ENCODE data around the gene FAM47E.

Gene FAM47E

DNA sequence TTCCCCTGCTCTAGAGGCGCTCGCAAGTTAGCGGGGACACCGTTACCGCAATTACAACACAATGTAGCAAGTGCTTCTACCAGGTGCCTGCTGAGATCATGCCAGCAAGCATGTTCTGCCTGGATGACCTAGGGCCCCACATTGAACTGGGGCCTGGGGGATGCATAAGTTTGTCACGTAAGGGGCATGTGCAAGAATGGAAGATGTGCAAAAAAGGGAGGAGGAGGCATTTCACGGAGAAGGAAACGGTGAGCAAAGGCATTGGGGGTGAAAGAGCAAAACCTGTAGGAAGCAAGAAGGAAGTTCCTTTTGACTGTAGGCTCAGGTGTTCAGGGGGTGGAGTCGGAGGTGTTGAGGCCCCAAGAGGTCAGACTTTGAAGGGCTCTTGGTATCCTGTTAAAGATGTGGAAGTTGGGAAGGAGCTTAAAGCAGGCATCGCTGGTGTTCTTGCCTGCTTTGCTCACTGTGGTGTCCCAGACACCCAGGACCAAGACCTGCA, 37.3 kb upstream of the FAM47E start:
- peak overlapping the region; percentile 97 for H3K27ac ChIP-seq
- TF ChIP-seq, protein P1, sequence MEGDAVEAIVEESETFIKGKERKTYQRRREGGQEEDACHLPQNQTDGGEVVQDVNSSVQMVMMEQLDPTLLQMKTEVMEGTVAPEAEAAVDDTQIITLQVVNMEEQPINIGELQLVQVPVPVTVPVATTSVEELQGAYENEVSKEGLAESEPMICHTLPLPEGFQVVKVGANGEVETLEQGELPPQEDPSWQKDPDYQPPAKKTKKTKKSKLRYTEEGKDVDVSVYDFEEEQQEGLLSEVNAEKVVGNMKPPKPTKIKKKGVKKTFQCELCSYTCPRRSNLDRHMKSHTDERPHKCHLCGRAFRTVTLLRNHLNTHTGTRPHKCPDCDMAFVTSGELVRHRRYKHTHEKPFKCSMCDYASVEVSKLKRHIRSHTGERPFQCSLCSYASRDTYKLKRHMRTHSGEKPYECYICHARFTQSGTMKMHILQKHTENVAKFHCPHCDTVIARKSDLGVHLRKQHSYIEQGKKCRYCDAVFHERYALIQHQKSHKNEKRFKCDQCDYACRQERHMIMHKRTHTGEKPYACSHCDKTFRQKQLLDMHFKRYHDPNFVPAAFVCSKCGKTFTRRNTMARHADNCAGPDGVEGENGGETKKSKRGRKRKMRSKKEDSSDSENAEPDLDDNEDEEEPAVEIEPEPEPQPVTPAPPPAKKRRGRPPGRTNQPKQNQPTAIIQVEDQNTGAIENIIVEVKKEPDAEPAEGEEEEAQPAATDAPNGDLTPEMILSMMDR (conservative IDR thresholded peaks at IDR 0.05), result no peak
- TF ChIP-seq ZFX (IDR thresholded peaks at IDR 0.05), result no peak; the same call in 1 of the 2 replicates

DNA sequence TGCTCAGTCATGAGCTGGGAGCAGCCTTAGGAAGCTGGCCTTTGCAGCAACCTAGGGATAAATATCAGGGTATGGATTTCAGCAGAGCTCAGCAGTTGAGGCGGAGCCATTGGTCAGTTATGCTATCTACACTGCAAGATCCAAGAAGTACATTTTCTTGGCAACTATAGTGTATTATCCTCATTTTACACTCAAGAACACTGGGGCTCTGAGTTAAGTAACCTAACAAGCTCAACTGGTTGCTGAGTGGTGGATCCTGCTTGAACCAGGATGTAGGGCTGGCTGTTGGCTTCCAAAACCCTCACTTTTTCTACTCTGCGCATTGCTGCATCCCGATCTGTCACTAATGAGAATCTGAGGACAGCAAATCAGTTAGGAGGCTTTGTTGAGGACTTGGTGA, 36.4 kb upstream of the FAM47E start:
- TF ChIP-seq, protein P1 (conservative IDR thresholded peaks at IDR 0.05), result no peak
- no peak for TF ChIP-seq ZFX (IDR thresholded peaks at IDR 0.05)
- H3K27ac ChIP-seq, result peak overlapping the region; percentile 97

- TF ChIP-seq ZFX (IDR thresholded peaks at IDR 0.05), result no peak
- TF ChIP-seq, protein P1 (conservative IDR thresholded peaks at IDR 0.05), result no peak
- H3K27ac ChIP-seq, result peak overlapping the region; percentile 97
Observed at GRCh38 chr4:76216524-76216923, 35.0 kb upstream of the FAM47E start.

DNA sequence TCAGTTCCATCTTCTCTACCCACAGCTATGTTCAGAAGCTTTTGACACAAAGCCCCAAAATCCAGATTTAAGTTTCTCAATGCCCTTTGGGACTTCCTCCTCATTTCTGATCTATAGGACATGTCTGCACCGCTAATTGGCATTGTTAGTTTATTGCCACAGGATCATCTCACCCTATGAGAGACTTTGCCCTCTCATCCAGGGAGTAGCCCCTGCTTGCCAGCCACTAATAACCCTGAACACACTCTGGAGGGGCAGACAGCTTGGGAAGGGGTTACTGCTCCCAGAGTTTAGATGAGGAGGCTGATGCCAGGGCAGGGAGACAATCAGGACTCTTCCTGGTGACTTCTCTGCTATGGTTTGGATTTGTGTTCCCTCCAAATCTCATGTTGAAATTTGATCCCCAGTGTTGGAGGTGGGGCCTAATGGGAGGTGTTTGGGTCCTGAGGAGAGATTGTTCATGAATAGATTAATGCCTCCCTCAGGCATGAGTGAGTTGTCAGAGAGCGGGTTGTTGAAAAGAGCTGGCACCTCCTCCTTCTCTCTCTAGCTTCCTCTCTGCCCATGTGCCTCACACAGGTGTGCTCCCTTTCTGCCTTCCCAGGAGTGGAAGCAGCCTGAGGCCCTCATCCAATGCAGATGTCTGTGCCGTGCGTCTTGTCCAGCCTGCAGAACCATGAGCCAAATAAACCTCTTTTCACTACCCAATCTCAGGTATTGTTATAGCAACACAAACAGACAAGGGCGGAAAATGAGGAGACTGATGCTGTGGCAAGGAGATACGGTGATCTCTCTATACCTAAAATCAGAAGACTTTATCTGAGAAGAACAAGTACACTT, 34.3 kb upstream of the FAM47E start:
- TF ChIP-seq, protein P1 (conservative IDR thresholded peaks at IDR 0.05), result no peak
- no peak for TF ChIP-seq ZFX (IDR thresholded peaks at IDR 0.05)
- H3K27ac ChIP-seq, result peak overlapping the region; percentile 97

DNA sequence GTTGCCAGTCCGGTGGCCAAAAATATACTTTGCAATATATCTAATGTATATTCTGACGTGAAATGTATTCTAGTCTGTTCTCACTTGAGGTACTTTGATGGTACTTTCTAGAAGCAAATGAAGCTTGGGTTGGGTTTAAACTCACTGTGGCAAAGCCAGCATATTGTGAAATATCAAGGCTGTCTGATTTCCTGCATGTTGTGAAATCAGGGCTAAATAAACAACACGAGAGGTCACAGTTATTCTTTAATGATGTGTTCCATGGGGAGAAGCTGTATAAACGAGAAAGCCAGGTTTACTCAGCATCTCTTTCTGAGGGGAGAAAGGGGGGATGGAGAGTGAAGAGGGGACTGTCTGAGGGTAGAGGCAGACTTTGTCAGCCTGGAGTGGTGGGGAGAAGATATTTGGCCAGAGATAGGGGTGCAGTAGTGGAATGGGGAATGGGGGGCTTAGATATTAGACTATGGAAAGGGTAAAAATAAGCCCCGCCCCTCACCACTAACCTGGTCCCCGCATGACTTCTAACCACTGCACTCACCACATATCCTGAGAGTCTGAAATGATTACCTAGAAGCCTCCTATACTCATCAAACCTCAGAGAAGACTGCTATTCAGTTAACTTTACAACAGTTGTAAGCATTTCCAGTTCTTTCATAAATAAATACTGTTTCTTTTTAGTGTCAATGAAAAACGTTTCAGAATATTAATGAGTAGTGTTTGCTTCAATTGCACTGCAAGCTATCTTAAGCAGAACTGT, 32.0 kb upstream of the FAM47E start:
- H3K27ac ChIP-seq, result peak overlapping the region; percentile 39; the same call in 1 of the 2 replicates
- TF ChIP-seq, protein P1 (conservative IDR thresholded peaks at IDR 0.05), result no peak
- no peak for TF ChIP-seq ZFX (IDR thresholded peaks at IDR 0.05)

- no peak overlapping the region for H3K27ac ChIP-seq
- TF ChIP-seq, protein P1 (conservative IDR thresholded peaks at IDR 0.05), result no peak
- TF ChIP-seq ZFX (IDR thresholded peaks at IDR 0.05), result no peak
Observed at GRCh38 chr4:76224171-76224570, 27.4 kb upstream of the FAM47E start.

DNA sequence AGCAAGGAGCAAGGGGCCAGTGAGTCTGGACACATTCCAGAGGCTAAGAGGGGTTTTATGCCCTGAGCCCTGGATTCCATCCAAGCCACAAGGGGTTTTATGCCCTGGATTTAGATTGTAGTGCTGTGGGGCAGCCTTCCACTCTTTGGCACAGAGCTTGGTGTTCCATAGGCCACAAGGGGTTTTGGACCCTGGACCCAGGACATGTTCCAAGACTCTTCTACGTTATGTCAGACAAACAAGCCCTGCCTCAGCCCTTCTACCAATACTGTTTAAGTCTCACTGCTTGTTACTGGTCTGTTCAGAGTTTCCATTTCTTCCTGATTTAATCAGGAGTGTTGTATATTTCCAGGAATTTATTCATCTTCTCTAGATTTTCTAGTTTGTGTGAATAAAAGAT, 25.1 kb upstream of the FAM47E start:
- TF ChIP-seq, protein P1 (conservative IDR thresholded peaks at IDR 0.05), result no peak
- TF ChIP-seq ZFX (IDR thresholded peaks at IDR 0.05), result no peak
- no peak overlapping the region for H3K27ac ChIP-seq

Data from C4-2B (cell line).